ENCODE measurements around the gene OR4D5. TPM values are rescaled to one million over a fixed set of nuclear protein-coding genes. Genes with fewer than 3 reads are reported as not detected.

The OR4D5 gene
- total RNA-seq = not detected
- long read RNA-seq = 0 reads

- DNase-seq (ENCODE audit: low spot score) = no peak
Observed at GRCh38 chr11:123939317-123939716, at the start of gene OR4D5. OR4D5 (plus strand) TSS chr11:123939617; CDS start chr11:123939617, 0 bp downstream.

DNA sequence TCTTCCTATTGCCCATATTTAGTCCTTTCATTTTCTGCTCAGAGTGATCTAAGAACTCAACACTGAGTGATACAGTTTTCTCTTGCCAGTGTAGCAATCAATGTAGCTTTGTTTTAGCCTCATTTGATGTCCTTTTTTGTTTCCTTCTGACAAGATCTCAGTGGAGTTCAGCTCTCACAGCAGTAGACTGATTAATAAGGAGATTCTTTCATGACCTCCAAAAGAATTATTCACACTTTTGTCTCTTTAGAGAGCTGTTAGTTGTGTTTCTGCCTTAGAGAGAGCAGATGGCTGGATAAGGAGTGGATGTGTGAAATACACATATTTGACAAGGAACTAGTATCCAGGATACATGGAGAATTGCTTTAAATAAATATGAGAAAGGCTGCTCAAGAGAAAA lies 47.4 kb upstream of the OR4D5 start:
- no peak for DNase-seq (ENCODE audit: low spot score)

GRCh38 chr11:123899792-123900191 lies 39.6 kb upstream of the OR4D5 start:
- DNase-seq (ENCODE audit: low spot score) = no peak

- DNase-seq (ENCODE audit: low spot score) = no peak
Observed at GRCh38 chr11:123901867-123902266, 37.5 kb upstream of the OR4D5 start, which contains the start of gene OR8D4. OR8D4 (plus strand) TSS chr11:123902167; CDS start chr11:123906432, 4,265 bp downstream.

DNA sequence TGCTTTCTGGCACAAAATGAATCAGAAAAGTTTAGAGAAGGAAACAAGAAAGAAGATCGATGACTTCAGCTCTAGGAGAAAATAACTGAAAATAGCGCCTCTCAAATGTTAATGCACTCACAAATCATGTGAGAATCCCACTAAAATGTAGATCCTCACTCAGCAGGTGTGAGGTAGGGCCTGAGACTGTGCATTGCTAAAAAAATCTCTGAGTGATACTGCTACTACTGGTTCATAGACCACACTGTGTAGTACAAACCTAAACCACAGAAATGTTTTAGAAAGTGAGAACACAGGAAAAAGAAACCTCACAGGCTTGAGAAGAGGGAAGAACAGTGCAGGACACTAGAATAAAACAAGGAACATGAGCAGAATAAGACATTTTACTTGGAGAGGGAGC lies 35.5 kb upstream of the OR4D5 start:
- no peak for DNase-seq (ENCODE audit: low spot score)

- DNase-seq (ENCODE audit: low spot score) = no peak
Observed at GRCh38 chr11:123904932-123905331, 34.5 kb upstream of the OR4D5 start.

DNA sequence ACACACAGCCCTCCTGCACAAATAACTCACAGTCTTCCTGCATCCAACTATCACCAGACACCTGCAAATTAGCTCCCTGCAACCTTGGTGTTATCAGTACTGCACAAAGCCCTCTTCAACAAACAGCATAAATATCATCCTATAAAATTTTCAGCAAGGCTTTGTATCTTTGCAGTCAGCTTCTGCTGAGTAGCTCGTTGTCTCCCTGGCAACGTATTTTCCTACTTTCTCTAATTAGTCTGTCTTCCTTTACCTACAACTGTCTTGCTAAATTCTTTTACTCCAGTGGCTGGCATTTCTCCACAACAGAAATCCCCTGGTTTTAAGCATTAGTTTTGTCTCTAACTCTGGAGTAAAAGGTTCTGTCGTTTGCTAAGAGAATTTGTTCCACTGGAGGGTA lies 33.6 kb upstream of the OR4D5 start:
- no peak for DNase-seq (ENCODE audit: low spot score)

GRCh38 chr11:123920943-123921342 lies 18.5 kb upstream of the OR4D5 start:
- DNase-seq (ENCODE audit: low spot score) = no peak

DNA sequence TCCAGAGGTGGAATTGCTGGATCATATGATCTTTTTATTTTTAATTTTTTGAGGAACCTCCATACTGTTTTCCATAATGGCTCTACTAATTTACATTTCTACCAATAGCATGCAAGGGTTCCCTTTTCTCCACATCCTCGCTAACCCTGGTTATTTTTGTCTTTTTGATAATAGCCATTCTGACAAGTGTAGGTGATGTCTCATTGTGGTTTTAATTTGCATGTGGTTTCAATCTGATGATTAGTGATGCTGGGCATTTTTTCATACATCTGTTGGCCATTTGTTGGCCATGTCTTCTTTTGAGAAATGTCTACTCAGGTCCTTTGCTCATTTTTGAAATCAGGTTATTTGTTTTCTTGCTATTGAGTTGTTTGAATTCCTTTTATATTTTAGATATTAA lies 15.4 kb upstream of the OR4D5 start:
- no peak for DNase-seq (ENCODE audit: low spot score)

DNA sequence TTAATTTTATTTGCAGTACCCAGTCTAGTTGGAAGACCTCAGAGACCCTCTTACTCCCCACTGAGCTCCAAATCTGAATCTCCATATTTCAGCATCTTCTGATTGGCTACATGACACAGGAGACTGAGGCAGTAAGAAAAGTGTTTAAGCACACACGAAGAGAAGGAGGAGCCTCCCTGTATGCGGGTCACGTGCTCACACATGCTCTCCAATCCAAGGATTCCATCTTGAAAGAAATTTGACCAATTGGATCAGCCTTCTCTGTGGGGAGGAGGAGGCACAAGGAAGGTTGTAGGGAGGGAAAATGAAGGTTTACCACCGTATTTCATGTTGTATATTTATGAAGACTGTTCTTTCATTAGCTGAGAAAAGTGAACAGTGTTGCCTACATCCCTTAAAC lies 3.0 kb downstream of the OR4D5 start:
- no peak for DNase-seq (ENCODE audit: low spot score)

- no peak for DNase-seq (ENCODE audit: low spot score)
Observed at GRCh38 chr11:123943738-123944137, 4.3 kb downstream of the OR4D5 start, which contains the start of gene OR6T1. OR6T1 (minus strand) TSS chr11:123943838; CDS start chr11:123943838, 0 bp downstream.

DNA sequence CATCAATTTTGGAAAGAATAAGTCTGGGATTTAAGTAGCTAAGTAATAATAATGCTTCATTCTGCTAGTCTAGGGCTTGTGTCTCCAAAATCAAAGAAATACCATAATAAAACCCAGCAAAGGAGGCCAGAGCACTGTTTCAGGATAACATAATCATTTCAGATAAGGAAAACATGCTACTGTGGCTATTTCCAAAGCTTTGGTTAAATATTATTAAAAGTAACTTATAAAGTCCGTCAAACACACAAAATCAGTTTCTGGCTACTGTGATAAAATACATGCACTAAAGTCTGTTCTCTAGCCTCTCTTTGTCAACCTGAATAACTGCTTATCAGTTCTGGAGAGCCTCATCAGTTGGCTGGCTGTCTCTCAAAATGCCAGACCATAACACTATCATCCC lies 5.7 kb downstream of the OR4D5 start:
- no peak for DNase-seq (ENCODE audit: low spot score)

- no peak for DNase-seq (ENCODE audit: low spot score)
Observed at GRCh38 chr11:123956752-123957151, 17.3 kb downstream of the OR4D5 start.

DNA sequence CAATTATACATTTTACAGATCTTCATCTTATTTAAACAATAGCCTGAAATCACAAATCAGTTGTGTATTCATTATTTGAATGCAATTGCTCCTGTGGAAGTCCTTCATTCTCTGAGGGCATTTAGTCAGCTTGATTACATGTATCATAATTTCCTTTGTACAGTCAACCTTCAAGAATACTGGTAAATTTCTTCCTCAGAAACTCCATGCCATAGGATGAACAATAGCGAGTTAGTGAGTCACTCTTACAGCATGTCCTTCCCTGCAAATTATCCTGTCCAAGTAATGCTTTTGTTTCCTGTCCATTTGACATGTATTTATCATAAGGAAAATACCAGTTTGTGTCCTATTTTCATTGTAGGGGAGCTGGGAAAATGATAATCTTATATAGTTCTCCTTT lies 34.4 kb downstream of the OR4D5 start:
- DNase-seq (ENCODE audit: low spot score) = no peak

DNA sequence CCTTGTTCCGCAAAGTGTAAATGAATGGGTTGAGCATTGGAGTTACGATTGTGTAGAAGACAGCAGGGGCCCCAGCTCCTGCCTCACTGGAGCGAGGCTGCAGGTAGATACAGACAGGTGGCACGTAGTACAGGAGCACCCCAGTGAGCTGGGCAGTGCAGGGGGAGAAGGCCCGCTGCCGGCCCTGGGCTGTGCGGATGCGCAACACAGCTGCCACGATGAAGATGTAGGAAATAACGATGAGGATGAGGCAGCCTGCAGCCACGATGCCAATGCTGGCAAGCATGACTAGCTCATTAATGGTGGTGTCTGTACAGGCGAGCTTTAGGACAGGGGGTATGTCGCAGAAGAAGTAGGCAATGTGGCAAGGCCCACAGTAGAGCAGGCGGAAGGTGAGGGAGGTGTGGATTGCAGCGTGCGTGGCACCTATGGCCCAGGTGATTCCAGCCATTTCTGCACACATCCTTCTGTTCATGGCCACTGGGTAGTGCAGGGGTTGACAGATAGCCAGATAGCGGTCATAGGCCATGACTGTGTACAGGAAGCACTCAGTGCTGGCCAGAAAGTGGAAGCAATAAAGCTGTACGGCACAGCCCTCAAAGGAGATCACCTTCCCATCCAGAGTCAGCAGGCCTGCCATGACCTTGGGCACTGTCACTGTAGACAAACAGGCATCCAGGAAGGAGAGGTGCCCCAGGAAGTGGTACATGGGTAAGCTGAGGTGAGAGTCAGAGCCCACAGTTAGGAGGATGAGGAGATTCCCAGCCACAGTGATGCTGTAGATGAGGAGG lies 37.5 kb downstream of the OR4D5 start:
- DNase-seq (ENCODE audit: low spot score) = no peak

DNA sequence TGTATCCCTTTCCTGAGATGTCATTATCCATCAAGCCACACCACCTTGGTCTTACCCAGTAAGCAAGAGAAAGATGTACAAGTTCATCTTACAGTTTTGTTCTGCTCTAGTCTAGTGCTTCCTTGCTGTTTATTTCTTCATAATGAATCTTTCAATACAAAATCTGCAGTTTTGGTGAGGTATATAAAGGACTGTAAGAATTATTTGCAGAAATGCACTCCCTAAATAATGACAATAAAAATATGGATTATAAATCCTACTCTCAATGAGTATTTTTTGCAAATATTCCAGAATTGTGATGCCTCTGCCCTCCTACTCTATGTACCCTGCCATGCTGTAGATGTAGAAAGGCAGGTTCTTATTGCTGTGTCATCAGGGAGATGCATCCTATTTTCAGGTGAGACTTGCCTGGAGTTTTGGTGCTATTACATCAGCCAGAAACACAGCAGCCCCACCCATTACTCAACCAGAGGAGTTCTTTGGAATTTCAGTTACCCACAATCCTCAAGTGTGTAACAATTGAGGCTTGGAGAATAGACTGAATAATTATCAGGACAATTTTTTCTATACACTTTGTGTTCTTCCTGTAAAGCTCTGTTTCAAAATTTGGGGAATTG lies 38.4 kb downstream of the OR4D5 start, which contains the start of gene OR10S1:
OR10S1 (minus strand) TSS at position 51 of the 617 bp plus-strand sequence. CDS start 117 bp downstream, outside the sequence.
- DNase-seq (ENCODE audit: low spot score) = no peak

GRCh38 chr11:123979311-123979710 lies 39.9 kb downstream of the OR4D5 start:
- no peak for DNase-seq (ENCODE audit: low spot score)

Other genes starting within 250 kb of the OR4D5 start
- gene ZNF202, start 198.0 kb upstream of the OR4D5 start, total RNA-seq = 7.5 TPM
- gene OR6X1, start 185.1 kb upstream of the OR4D5 start, total RNA-seq = not detected
- gene OR6M1, start 133.3 kb upstream of the OR4D5 start, total RNA-seq = not detected
- gene TMEM225, start 53.9 kb upstream of the OR4D5 start, total RNA-seq = not detected
- not detected for gene OR8D4, start 37.5 kb upstream of the OR4D5 start, total RNA-seq
- gene OR6T1, start 4.2 kb downstream of the OR4D5 start, total RNA-seq = not detected
- not detected for gene OR10S1, start 38.2 kb downstream of the OR4D5 start, total RNA-seq
- gene OR10G6, start 55.5 kb downstream of the OR4D5 start, total RNA-seq = not detected
- not detected for gene OR10G4, start 73.4 kb downstream of the OR4D5 start, total RNA-seq
- gene OR10G9, start 83.4 kb downstream of the OR4D5 start, total RNA-seq = not detected
- not detected for gene OR10G8, start 87.2 kb downstream of the OR4D5 start, total RNA-seq
- not detected for gene OR10G7, start 101.7 kb downstream of the OR4D5 start, total RNA-seq
- gene VWA5A, start 175.8 kb downstream of the OR4D5 start, total RNA-seq = 14.6 TPM
- gene OR10D3, start 243.7 kb downstream of the OR4D5 start, total RNA-seq = not detected